Measurements from ENCODE around the gene GLI2. TPM values are rescaled to one million over a fixed set of nuclear protein-coding genes. Genes with fewer than 3 reads are reported as not detected.

GLI2 gene
- total RNA-seq, 2 experiments from 2014 or later: 0.28 to 1.3 TPM

- H3K4me3 Mint-ChIP-seq: no peak overlapping the region
- CTCF ChIA-PET: interaction anchor here (0.9 to 1.4 kb wide), 2 partner anchors 10 to 377 kb away, joined by 3 to 4 read pairs; no protein-coding TSS in a partner anchor
- no peaks in the 10 kb centered on the region for H3K4me1 Mint-ChIP-seq
- no peaks in the 10 kb centered on the region for H3K36me3 Mint-ChIP-seq
- DNase-seq: no peak
- no peak for ATAC-seq
- H3K9me3 Mint-ChIP-seq (ENCODE audit: low read depth): no peaks in the 10 kb centered on the region
- peaks cover 8% of the 10 kb centered on the region for H3K27me3 Mint-ChIP-seq
- H3K27ac Mint-ChIP-seq: no peak overlapping the region
Observed at GRCh38 chr2:120702061-120702460, 33.6 kb upstream of the GLI2 start.

GRCh38 chr2:120702801-120703200 is 32.9 kb upstream of the GLI2 start:
- Mint-ChIP-seq H3K27ac (no peak overlapping the region), H3K27me3 (peaks cover 5% of the 10 kb centered on the region)
- ATAC-seq: no peak

GRCh38 chr2:120703330-120703994 is 32.2 kb upstream of the GLI2 start:
- ATAC-seq: no peak
- no peaks in the 10 kb centered on the region for H3K9me3 Mint-ChIP-seq (ENCODE audit: low read depth)
- CTCF ChIA-PET: no interaction called here

More at GRCh38 chr2:120702801-120703200, 32.9 kb upstream of the GLI2 start:
- CTCF ChIA-PET: no interaction called here
- no peak overlapping the region for H3K4me3 Mint-ChIP-seq
- H3K4me1 Mint-ChIP-seq: no peaks in the 10 kb centered on the region
- H3K9me3 Mint-ChIP-seq (ENCODE audit: low read depth): no peaks in the 10 kb centered on the region
- H3K36me3 Mint-ChIP-seq: no peaks in the 10 kb centered on the region
- no peak for DNase-seq

GRCh38 chr2:120704696-120705095 is 31.0 kb upstream of the GLI2 start:
- CTCF ChIA-PET: no interaction called here
- ATAC-seq: no peak
- DNase-seq: no peak
- peaks cover 5% of the 10 kb centered on the region for H3K27me3 Mint-ChIP-seq
- H3K27ac Mint-ChIP-seq: no peak overlapping the region
- H3K9me3 Mint-ChIP-seq (ENCODE audit: low read depth): no peaks in the 10 kb centered on the region
- no peaks in the 10 kb centered on the region for H3K36me3 Mint-ChIP-seq
- no peak overlapping the region for H3K4me3 Mint-ChIP-seq
- no peaks in the 10 kb centered on the region for H3K4me1 Mint-ChIP-seq

More at GRCh38 chr2:120703330-120703994, 32.2 kb upstream of the GLI2 start:
- H3K27ac Mint-ChIP-seq: no peak overlapping the region
- no peak for DNase-seq
- H3K36me3 Mint-ChIP-seq: no peaks in the 10 kb centered on the region
- peaks cover 5% of the 10 kb centered on the region for H3K27me3 Mint-ChIP-seq
- H3K4me1 Mint-ChIP-seq: no peaks in the 10 kb centered on the region
- H3K4me3 Mint-ChIP-seq: no peak overlapping the region

- Mint-ChIP-seq H3K9me3 (ENCODE audit: low read depth) (no peaks in the 10 kb centered on the region), H3K27ac (no peak overlapping the region), H3K36me3 (no peaks in the 10 kb centered on the region), H3K27me3 (peaks cover 17% of the 10 kb centered on the region), H3K4me1 (peaks cover 8% of the 10 kb centered on the region), H3K4me3 (no peak overlapping the region)
- ATAC-seq (no peak), DNase-seq (no peak)
- CTCF ChIA-PET: no interaction called here
Observed at GRCh38 chr2:120707816-120708215, 27.9 kb upstream of the GLI2 start.

- Mint-ChIP-seq H3K4me1 (peaks cover 8% of the 10 kb centered on the region), H3K27me3 (peaks cover 26% of the 10 kb centered on the region), H3K36me3 (no peaks in the 10 kb centered on the region), H3K9me3 (ENCODE audit: low read depth) (no peaks in the 10 kb centered on the region), H3K27ac (no peak overlapping the region), H3K4me3 (no peak overlapping the region)
- ATAC-seq (no peak), DNase-seq (no peak)
- CTCF ChIA-PET: interaction anchor here (0.7 kb wide), 1 partner anchor 613 kb away, joined by 3 read pairs; no protein-coding TSS in a partner anchor
Observed at GRCh38 chr2:120708944-120709607, 26.6 kb upstream of the GLI2 start.

- no peaks in the 10 kb centered on the region for H3K36me3 Mint-ChIP-seq
- no peaks in the 10 kb centered on the region for H3K9me3 Mint-ChIP-seq (ENCODE audit: low read depth)
- no peak for DNase-seq
- H3K27me3 Mint-ChIP-seq: peaks cover 26% of the 10 kb centered on the region
- no peak overlapping the region for H3K4me3 Mint-ChIP-seq
- H3K27ac Mint-ChIP-seq: no peak overlapping the region
- peaks cover 8% of the 10 kb centered on the region for H3K4me1 Mint-ChIP-seq
- ATAC-seq: no peak
- CTCF ChIA-PET: interaction anchor here (1.2 kb wide), 1 partner anchor 15 kb away, joined by 3 read pairs; no protein-coding TSS in a partner anchor
Observed at GRCh38 chr2:120709608-120710041, 26.0 kb upstream of the GLI2 start.

GRCh38 chr2:120710256-120710655 is 25.4 kb upstream of the GLI2 start:
- peaks cover 26% of the 10 kb centered on the region for H3K27me3 Mint-ChIP-seq
- CTCF ChIA-PET: interaction anchor here (1.2 kb wide), 1 partner anchor 15 kb away, joined by 3 read pairs; no protein-coding TSS in a partner anchor
- H3K4me1 Mint-ChIP-seq: peaks cover 8% of the 10 kb centered on the region
- ATAC-seq: no peak
- DNase-seq: no peak
- no peaks in the 10 kb centered on the region for H3K9me3 Mint-ChIP-seq (ENCODE audit: low read depth)
- H3K27ac Mint-ChIP-seq: no peak overlapping the region
- no peak overlapping the region for H3K4me3 Mint-ChIP-seq
- no peaks in the 10 kb centered on the region for H3K36me3 Mint-ChIP-seq

GRCh38 chr2:120711694-120712093 is 24.0 kb upstream of the GLI2 start:
- Mint-ChIP-seq H3K27ac (no peak overlapping the region), H3K36me3 (no peaks in the 10 kb centered on the region), H3K9me3 (ENCODE audit: low read depth) (no peaks in the 10 kb centered on the region), H3K27me3 (peaks cover 24% of the 10 kb centered on the region), H3K4me1 (peaks cover 8% of the 10 kb centered on the region), H3K4me3 (no peak overlapping the region)
- ATAC-seq (no peak), DNase-seq (no peak)
- CTCF ChIA-PET: interaction anchor here (1.1 to 1.8 kb wide), 2 partner anchors 10 to 16 kb away, joined by 3 to 4 read pairs; no protein-coding TSS in a partner anchor

- no peak for DNase-seq
- ATAC-seq: no peak
- no peak overlapping the region for H3K4me3 Mint-ChIP-seq
- H3K27ac Mint-ChIP-seq: no peak overlapping the region
- no peaks in the 10 kb centered on the region for H3K9me3 Mint-ChIP-seq (ENCODE audit: low read depth)
- peaks cover 8% of the 10 kb centered on the region for H3K4me1 Mint-ChIP-seq
- peaks cover 24% of the 10 kb centered on the region for H3K27me3 Mint-ChIP-seq
- no peaks in the 10 kb centered on the region for H3K36me3 Mint-ChIP-seq
- CTCF ChIA-PET: interaction anchor here (1.1 to 1.8 kb wide), 2 partner anchors 11 to 16 kb away, joined by 3 to 4 read pairs; no protein-coding TSS in a partner anchor
Observed at GRCh38 chr2:120712180-120712681, 23.4 kb upstream of the GLI2 start.

GRCh38 chr2:120715353-120715752 is 20.3 kb upstream of the GLI2 start:
- CTCF ChIA-PET: no interaction called here
- ATAC-seq (no peak), DNase-seq (no peak)
- Mint-ChIP-seq H3K4me1 (peaks cover 8% of the 10 kb centered on the region), H3K4me3 (no peak overlapping the region), H3K27me3 (peaks cover 24% of the 10 kb centered on the region), H3K36me3 (no peaks in the 10 kb centered on the region), H3K27ac (no peak overlapping the region), H3K9me3 (ENCODE audit: low read depth) (no peaks in the 10 kb centered on the region)

GRCh38 chr2:120715941-120716340 is 19.7 kb upstream of the GLI2 start:
- CTCF ChIA-PET: no interaction called here
- Mint-ChIP-seq H3K27me3 (peaks cover 23% of the 10 kb centered on the region), H3K4me3 (no peak overlapping the region), H3K4me1 (peaks cover 8% of the 10 kb centered on the region), H3K27ac (no peak overlapping the region), H3K36me3 (no peaks in the 10 kb centered on the region), H3K9me3 (ENCODE audit: low read depth) (no peaks in the 10 kb centered on the region)
- DNase-seq (no peak), ATAC-seq (no peak)

GRCh38 chr2:120716641-120717585 is 18.8 kb upstream of the GLI2 start:
- Mint-ChIP-seq H3K27me3 (peaks cover 17% of the 10 kb centered on the region), H3K27ac (no peak overlapping the region), H3K4me3 (no peak overlapping the region), H3K4me1 (peaks cover 4% of the 10 kb centered on the region), H3K9me3 (ENCODE audit: low read depth) (no peaks in the 10 kb centered on the region), H3K36me3 (no peaks in the 10 kb centered on the region)
- ATAC-seq (no peak), DNase-seq (no peak)
- CTCF ChIA-PET: no interaction called here

Measured in activated CD8-positive, alpha-beta memory T cell treated with anti-CD3 and anti-CD28 coated beads, Interleukin-2, amount 10 ng/mL, durations not matched to agents 7 days and 5 days (primary cell).